HG02981 (cell line): Measurements from ENCODE around the gene STXBP4.

Experiments used
- ATAC-seq: cut with Tn5 transposase; IDR thresholded peaks from one replicate; pipeline ENCODE4 v1.9.1; 2021; ENCODE audit warnings: mild to moderate bottlenecking, moderate library complexity; ENCODE audit not compliant: unreplicated experiment

The STXBP4 gene

GRCh38 chr17:54968262-54968987 is at the start of gene STXBP4, which contains the start of gene COX11:
Gene STXBP4, plus strand, starts transcription at chr17:54968765. Its CDS starts 17,455 bp downstream, at chr17:54986220.
Gene COX11, minus strand, starts transcription at chr17:54968654. Its CDS starts 8 bp downstream, at chr17:54968646.
- ATAC-seq, result peak; percentile 87

DNA sequence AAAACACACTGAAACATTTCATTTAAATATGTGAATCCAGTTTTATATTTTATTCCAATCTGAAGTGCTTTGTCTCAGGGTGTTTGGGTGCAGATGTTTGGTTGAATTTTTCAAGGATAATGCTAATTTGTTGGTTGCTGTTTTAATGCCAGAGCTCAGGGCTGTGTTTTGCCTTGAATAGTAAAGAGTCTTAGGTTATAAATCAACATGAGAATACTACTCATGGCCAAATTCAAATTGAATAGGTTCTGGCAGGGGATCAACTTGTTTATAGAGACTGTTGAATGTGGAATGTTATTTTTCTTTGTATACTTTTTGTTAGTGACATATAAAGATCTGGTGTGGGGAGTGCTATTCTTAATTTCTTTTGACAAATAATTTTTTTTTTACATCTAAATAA is 49.1 kb upstream of the STXBP4 start:
- ATAC-seq, result no peak

GRCh38 chr17:54920819-54921218 is 47.7 kb upstream of the STXBP4 start:
- no peak for ATAC-seq

GRCh38 chr17:54924405-54924804 is 44.2 kb upstream of the STXBP4 start:
- no peak for ATAC-seq

DNA sequence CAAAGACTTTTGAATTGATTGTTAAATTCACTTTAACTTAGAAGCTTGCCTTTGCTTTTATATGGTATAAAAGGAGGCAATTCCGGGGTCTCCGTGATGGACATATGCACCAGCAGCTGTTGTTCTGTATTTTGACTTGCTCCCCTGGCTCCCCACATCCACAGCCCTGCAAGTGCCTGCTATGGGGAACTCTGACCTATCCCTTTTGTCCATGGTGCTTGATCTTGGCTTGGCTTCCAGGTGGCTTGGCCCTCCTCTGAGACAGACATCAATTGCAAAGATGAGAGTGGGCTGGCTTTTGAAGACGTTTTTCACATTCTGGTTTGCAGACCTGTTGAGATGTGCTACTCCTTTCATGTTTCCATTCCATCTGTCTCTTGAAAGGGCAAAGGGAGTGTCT is 41.0 kb upstream of the STXBP4 start:
- no peak for ATAC-seq

- ATAC-seq, result no peak
Measured at GRCh38 chr17:54932711-54933110, 35.9 kb upstream of the STXBP4 start.

DNA sequence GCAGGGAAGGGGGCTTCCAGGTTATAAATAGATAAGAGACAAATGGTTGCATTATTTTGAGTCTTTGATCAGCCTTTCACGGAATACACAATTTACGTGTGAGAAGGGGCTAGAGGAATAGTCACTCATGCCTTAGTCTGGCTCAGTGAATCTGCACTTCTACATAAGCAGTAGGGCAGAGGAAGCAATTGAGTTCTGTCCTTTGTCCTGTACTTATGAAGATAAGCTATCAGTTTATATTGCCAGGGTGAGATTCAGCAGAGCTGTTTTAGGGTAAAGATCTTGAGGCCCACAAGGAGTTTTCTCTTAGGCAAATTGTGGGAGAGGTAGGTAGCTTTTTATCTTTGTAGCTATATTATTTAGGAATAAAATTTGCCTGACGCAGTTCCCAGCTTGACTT is 34.6 kb upstream of the STXBP4 start:
- no peak for ATAC-seq

GRCh38 chr17:54935471-54935870 is 33.1 kb upstream of the STXBP4 start:
- no peak for ATAC-seq

DNA sequence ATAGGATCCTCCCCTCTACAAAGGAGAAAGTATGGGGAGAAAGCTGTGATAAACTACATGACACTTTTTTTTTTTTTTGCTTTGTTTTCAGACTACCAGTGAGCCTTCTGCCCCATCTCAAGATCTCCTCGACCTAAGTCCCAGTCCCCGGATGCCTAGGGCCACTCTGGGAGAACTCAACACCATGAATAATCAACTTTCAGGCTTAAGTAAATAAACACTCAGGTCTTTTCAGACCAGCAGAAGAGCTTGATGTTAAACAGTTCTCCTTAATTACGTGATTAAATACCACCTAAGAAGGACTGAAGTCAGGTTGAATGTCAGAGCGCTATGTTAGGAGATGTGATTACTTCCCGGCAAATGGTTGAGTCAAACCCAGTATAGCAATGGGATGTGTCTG is 31.5 kb upstream of the STXBP4 start:
- no peak for ATAC-seq

GRCh38 chr17:54937426-54937825 is 31.1 kb upstream of the STXBP4 start:
- no peak for ATAC-seq

GRCh38 chr17:54941285-54941684 is 27.3 kb upstream of the STXBP4 start:
- ATAC-seq, result no peak

- no peak for ATAC-seq
Measured at GRCh38 chr17:54944796-54945195, 23.8 kb upstream of the STXBP4 start.

- no peak for ATAC-seq
Measured at GRCh38 chr17:54945231-54945630, 23.3 kb upstream of the STXBP4 start.

DNA sequence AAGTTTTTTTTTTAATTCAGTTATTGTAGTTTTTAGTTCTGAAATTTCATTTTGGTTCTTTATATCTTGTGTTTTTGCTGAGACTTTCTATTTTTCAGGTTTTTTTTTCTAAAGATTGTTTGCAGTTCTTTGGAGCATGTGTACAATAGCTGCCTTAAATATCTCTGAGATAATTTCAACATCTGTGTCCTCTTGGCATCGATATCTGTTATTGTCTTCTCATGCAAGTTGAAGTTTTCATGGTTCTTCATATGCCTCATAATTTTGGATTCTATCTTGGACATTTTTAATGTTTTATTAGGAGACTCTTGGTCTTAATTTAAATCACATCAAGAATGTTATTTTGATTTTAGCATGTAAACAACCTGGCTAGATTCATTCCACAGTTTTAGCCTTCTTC is 22.9 kb upstream of the STXBP4 start:
- ATAC-seq, result no peak

GRCh38 chr17:54947396-54947795 is 21.2 kb upstream of the STXBP4 start:
- ATAC-seq, result no peak

GRCh38 chr17:54948380-54948779 is 20.2 kb upstream of the STXBP4 start:
- ATAC-seq, result peak; percentile 62

DNA sequence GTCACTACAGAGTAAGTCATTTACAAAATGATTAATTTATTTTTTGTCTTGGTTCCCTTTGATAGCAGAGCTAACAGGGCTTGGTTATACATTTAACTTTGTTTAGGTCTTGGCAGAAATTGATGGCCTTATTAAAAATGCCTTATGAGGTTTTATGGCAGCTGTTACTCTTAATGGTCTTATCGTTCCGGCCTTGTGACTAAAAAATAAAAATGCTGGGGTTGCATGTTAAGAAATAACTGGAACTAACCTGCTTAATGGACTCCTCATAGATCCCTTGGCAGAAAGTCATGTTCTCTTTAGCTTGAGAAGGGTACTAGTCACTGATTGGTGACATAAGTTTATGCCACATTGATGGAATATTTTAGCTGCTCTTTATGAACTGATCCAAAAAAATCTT is 18.4 kb upstream of the STXBP4 start:
- ATAC-seq, result no peak

DNA sequence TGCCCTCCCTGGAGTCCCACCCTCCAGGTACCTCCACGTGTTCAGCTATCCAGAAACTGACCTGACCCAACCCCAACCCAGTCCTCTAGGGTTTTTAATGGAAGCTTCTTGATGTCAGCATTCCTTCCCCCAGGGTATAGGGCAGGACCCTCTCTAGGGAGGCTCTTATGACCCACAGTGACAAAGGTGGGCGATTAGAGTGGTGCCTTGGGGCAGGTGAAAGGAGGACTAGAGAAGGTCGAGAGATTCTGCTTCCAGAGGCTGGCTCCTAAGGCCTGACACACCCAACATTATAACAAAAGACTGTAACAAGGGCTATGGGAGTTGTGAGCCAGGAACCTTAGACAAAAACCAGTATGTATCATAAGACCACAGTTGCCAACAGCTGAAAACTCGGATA is 17.3 kb upstream of the STXBP4 start:
- no peak for ATAC-seq

GRCh38 chr17:54956791-54957190 is 11.8 kb upstream of the STXBP4 start:
- no peak for ATAC-seq

- peak; percentile 17 for ATAC-seq
Measured at GRCh38 chr17:54967621-54968261, 824 bp upstream of the STXBP4 start.

- peak; percentile 25 for ATAC-seq
Measured at GRCh38 chr17:54968988-54969332, 395 bp downstream of the STXBP4 start.
